NOMO-1 treated with dmso at 0.1 percent for 144 hours (cell line): Measurements from ENCODE around the gene BIVM.

Source experiments
- DNase-seq: peaks from one replicate; lab custom pipeline; 2025; ENCODE audit not compliant: unreplicated experiment; lab: John Stamatoyannopoulos, UW

The BIVM gene

DNA sequence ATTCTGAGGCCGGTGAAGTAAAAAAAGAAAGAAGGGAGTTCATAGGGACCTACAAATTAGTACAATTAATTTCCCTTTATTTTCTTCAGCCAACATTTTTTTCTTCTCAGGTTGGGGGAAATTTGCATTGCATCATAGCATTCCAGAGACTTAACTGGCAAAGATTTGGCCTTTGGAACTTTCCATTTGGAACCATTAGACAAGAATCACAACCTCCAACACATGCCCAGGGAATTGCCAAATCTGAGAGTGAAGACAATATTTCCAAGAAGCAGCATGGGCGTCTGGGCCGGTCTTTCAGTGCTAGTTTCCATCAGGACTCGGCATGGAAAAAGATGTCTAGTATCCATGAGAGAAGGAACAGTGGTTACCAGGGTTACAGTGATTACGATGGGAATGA is 40.5 kb downstream of the BIVM start:
- no peak for DNase-seq

GRCh38 chr13:102845289-102845629 is 46.3 kb downstream of the BIVM start:
- no peak for DNase-seq

GRCh38 chr13:102845630-102846260 is 46.8 kb downstream of the BIVM start, which contains the start of gene ERCC5:
TSS of gene ERCC5 (plus strand) at chr13:102846032. CDS start at chr13:102846267, 235 bp downstream.
- DNase-seq, result peak; percentile 95

DNA sequence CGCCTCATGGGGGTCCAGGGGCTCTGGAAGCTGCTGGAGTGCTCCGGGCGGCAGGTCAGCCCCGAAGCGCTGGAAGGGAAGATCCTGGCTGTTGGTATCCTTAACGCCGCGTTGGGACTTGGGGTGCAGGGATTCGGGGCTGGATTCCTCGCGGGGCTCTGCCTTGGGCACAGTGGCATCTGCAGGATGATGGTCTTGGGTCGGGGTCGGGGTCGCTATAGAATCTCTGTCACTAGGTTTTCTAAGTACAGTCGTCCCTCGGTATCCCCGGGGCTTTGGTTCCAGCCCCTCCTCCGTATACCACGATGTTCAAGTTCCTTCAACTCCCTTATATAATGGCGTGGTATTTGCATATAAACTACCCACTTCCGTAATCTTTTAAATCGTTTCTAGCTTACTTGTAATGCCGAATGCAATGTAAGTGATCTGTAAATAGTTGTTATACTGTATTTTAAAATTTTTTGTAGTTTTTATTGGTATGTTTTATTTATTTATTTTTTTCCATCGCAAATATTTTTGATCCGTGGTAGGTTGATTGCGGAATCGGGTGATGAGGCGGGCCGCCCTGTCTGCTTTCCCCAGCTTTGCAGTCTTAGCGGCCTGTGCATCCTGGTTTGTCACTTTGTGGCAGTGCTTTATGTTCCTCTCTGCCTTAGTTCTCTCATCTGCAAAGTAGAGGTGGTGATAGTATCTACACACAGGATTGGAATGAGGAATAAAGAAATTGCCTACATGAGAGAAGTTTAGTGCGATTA is 47.5 kb downstream of the BIVM start:
- peak; percentile 42 for DNase-seq

DNA sequence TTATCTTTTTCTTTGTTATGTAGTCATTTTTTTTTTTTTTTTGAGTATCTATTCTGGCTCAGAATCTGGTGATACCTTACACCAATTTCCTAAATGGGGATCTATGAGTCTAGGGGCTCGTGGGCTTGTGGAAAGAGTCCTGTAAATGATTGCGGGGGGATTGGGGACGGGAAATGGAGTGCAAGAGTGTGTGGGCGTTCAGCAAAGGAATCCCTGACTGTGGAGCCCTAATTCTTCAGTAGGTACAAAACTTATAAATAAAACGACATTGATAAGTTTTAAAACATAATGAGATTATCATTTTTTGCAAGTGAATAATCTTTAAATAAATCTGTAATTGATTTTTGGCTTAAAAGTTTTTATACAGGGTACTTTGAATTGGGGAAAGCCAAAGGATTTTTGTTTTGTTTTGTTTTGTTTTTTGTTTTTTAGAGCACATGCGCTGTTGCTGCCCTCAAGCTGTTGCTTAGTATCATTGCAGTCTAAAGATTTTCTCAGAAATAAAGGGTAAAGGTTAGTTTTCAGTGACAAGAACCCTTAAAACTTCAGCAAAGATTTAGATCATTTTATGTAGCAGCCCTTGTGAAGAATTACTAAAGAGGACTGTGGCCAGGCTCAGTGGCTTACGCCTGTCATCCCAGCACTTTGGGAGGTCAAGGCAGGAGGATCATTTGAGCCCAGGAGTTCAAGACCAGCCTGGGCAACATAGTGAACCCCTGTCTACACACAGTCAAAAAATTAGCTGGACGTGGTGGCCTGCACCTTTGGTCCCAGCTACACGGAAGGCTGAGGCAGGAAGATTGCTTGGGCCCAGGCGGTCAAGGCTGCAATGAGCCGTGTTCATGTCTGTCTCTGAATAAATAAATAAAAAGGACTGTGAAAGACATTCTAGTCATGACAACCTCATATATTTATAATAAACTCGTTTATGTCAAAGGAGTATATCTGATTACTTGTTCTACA is 48.6 kb downstream of the BIVM start:
- DNase-seq, result peak; percentile 2

GRCh38 chr13:102848956-102849355 is 50.0 kb downstream of the BIVM start:
- DNase-seq, result no peak

DNA sequence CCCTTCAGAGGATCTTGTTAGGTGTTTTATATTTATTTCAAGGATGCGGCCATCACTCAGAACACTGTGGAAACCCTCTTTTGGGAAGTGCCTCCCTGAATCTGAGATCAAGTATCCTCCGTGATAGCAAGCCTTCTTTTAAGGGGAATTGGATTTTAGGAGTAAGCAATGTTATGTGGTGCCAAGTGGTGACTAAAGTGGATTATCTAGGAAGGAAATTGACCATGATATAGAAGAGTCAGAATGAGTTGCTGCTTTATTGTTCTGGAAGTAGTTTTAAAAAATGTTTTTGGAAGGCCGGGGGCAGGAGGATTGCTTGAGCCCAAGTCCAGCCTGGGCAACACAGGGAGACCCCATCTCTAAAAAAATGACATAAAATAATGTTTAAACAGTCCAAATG is 53.6 kb downstream of the BIVM start:
- DNase-seq, result no peak

GRCh38 chr13:102854675-102855074 is 55.8 kb downstream of the BIVM start:
- DNase-seq, result no peak

- no peak for DNase-seq
Observed at GRCh38 chr13:102856557-102856956, 57.6 kb downstream of the BIVM start.

DNA sequence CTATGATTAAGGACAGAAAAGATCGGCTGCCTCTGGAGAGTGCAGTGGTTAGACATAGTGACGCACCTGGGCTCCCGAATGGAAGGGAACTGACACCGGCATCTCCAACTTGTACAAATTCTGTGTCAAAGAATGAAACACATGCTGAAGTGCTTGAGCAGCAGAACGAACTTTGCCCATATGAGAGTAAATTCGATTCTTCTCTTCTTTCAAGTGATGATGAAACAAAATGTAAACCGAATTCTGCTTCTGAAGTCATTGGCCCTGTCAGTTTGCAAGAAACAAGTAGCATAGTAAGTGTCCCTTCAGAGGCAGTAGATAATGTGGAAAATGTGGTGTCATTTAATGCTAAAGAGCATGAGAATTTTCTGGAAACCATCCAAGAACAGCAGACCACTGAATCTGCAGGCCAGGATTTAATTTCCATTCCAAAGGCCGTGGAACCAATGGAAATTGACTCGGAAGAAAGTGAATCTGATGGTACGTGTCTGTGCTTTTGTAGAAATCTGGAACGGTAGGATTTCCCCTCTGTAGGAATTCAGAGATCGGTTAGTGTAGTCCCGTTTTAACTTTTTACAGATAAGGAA is 63.8 kb downstream of the BIVM start:
- no peak for DNase-seq

- DNase-seq, result no peak
Observed at GRCh38 chr13:102863590-102863989, 64.7 kb downstream of the BIVM start.

DNA sequence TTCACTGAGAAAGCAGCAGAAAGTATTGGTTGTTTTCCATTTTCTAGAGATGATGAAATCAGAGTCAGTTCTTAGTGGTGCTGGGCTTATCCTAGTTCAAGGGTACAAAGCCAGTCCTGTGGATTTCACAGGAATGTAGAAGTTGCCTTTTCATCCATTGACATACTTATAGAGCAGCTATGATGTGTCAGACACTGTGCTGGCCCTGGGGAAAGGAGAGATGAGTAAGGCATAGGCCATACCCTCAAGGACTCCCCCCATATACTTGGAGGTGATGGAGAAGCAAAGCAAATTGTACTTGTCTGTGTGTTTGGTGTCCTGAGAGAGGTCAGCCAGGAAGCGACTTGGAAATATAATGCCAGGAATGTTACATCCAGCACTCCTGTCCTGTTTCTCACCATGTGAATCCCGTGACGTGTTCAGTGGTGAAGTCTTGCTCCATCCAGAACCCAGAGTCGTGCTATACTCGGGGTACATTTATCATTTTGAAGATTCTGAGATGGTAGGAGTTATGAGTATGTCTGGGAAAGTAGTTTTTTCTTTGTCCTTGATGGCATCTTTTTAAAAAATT is 69.5 kb downstream of the BIVM start:
- no peak for DNase-seq

DNA sequence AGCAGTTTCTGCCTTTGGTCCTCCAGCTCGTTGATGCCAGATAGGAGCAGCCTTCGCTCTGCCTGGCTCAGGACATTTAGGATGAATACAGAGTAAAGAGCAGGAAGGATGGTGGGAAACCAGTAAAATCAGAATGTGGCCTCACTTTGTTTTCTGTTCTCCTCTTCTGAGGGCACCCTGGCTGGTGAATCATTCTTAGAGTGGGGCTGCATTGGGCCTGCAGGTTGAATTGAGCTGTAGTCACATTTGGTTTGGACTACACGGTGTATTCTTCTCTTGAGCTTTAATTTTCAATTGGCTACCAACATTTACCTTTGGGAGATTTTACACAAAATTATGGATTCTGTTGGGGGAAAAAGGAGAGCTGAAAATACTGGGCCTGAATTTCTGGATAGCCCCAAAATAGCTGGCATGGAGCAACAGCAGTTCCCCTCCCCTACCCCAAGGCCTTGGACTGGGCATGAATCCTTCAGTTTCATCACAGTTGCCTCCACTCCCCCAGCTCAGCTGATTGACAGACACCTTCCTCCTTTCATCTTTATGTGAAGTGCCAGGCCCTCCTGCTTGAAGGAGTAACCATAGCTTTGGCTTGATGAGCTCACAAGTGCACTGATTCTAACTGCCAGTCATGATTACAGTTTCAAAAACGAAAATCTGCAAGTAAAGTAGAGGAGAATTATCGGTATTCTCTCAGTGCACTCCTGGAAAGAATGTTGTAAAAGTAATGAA is 71.2 kb downstream of the BIVM start:
- no peak for DNase-seq

DNA sequence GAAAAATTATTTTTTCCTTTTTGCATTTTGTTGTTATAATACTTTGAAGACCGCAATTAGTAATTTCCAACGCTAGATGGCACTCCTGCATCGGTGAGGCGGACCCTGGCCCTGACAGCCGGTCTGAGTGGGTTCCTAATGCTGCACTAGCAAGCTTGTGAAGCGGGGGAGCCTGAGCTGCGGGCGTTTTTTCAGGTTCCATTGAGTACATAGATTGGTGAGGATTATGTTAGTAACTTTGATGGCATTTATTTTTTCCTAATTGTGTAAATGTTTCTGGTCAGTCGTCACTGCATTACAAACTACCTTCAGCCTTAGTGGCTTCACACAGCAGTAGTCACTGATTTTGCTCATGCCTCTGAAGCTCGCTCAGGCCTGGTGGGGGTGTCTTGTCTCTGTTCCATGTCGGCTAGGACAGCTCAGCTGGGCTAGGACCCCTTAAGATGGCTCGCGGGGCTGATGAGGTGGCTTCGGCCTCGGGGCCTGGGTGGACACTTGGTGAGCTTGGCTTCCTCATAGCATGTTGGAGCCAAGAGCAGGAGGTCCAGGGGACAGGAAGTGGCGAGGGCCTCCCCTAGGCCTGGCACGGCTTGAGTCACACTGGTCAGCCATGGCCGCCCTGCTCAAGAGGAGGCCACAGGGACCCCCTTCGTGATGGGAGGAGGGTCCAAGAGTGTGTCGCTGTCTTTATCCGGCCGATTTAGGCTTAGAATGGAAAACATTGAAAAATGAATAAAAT is 71.9 kb downstream of the BIVM start:
- no peak for DNase-seq

- no peak for DNase-seq
Observed at GRCh38 chr13:102872131-102872530, 73.2 kb downstream of the BIVM start.

GRCh38 chr13:102872531-102872930 is 73.6 kb downstream of the BIVM start:
- DNase-seq, result no peak

GRCh38 chr13:102873653-102874052 is 74.7 kb downstream of the BIVM start:
- no peak for DNase-seq

DNA sequence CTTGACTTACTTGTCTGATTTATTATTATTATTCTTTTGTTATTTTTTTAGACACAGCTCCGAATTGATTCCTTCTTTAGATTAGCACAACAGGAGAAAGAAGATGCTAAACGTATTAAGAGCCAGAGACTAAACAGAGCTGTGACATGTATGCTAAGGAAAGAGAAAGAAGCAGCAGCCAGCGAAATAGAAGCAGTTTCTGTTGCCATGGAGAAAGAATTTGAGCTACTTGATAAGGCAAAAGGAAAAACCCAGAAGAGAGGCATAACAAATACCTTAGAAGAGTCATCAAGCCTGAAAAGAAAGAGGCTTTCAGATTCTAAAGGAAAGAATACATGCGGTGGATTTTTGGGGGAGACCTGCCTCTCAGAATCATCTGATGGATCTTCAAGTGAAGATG is 76.3 kb downstream of the BIVM start:
- no peak for DNase-seq

GRCh38 chr13:102877303-102877702 is 78.4 kb downstream of the BIVM start:
- no peak for DNase-seq

DNA sequence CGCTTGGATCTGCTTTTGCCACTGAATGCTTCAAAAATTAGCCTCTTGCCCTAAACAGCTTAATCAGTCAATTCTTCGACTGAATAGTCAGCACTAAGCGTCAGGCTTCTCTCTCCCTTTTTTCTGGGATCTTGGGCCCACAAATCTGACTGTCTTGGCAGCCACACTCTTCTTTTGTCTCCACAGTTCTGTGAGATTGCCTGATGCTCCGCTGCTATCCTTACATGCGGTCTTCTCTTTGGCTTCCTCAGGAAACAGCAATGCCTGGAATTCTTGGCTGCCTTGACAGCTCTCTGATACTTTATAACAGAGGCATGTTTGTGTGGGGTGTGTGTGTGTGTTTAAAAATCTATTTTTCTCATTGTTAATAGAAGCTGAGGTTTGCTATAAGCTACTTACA is 79.6 kb downstream of the BIVM start:
- DNase-seq, result no peak
